ENCODE measurements around the gene TUBB2B.

DNA sequence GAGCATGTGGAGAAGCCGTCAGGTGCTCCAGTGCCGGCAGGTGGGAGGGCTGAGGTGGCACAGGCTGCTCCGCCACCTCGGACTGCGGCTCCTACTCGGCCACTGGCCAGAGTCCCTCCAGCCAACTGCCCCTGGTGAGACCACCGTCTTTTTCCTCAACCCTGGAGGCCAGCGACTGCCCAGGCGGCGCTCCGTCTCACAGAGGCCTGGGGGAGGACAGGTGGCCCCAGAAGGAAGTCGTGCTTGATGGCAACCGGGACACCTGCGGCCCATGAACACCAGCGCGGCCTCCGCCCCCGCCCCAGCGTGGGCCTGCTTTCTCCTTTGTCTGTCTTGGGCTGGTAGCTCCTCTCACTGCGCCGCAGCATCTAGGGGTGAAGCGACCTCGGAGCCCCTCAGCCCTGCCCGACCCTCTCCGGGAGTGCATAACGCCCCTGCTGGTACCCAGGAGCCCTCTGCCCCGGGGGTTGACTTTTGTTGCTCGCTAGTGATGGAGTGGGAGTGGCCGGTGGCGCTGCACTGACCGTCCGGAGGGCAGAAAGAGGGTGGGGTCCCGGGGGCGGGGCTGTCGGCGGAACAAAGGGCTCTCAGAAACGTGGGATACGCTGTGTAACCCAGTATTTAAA lies 706 bp upstream of the TUBB2B start:
- TF ChIP-seq POLR2A (IDR thresholded peaks at IDR 0.05; ENCODE audit: low read depth, low read length) (no peak), POLR2AphosphoS5 (IDR thresholded peaks at IDR 0.05; ENCODE audit: low read depth, low read length) (no peak), TAF1 (IDR thresholded peaks at IDR 0.05; ENCODE audit: borderline replicate concordance, low read depth, low read length) (no peak)

Measured in GM12892 (cell line).